NCI-H1048 (cell line): Measurements from ENCODE around the gene DHRS13.
"Not testable (repeated sequence)": the region's sequence is repeated elsewhere in the genome, so short reads cannot be mapped to it uniquely, and the experiment has no call there.

Experiments
- DNase-seq: peaks from one replicate; lab custom pipeline; 2025; lab: John Stamatoyannopoulos, UW

DHRS13 gene

DNA sequence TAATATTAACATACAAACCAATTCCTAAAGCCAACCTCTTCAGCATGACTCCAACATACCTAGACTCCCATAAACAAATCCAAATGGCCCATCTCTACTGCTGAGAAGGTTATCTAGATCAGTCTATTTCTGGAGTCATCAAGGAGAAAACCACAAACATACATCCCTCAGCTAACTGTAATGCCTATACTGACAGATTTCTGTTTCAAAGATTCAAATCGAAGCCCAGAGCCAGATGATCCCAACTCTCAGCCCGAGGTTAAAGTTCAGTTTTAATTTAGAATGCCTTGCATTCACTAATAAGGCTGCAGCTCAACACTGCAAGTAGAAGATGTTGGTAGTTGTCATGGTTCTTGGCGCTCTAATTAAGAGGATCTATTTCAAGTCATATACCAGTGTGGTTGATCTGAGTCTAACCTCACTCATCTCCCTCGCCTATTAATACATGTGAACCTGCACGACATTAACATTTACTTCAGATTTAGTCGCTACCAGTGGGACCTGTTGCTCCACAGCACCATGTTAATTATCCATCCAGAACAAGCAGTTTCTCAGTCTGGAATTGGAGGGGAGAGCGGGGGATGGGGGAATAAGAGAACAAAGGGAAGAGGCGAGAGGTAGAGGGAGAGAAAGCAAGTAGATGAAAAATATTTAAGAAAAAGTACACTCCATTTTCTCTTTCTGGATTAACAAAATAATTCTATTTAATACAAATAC lies 33.0 kb upstream of the DHRS13 start:
- DNase-seq: no peak

DNA sequence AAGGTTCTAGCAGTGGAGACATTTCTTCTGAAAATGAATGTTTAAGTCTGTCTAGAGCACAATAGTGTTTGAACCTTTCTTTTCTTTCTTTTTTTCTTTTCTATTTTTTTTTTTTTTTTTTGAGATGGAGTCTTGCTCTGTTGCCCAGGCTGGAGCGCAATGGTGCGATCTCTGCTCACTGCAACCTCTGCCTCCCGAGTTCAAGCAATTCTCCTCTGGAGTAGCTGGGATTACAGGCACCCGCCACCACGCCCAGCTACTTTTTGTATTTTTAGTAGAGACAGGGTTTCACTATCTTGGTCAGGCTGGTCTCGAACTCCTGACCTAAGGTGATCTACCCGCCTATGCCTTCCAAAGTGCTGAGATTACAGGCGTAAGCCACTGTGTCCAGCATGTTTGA lies 31.6 kb upstream of the DHRS13 start:
- DNase-seq: not testable (repeated sequence)

DNA sequence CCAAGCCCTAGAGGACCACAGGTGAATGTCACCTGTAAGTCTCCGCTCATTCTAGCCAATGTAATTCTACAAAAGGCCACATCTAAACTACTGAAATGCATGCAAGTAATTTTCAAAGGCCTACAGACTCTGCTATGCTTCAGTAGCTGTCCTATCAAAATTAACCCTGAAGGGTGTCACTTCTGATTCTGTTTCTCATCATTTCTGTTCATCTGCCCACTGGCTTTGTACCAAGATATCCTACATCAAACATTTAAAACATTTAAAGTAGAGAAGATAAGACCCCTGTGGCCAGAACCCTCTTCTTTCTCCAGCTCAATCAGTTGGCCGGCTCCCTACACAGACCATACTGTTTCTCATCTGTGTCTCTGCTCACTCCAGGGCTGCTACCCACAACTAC lies 26.9 kb upstream of the DHRS13 start:
- DNase-seq: no peak

DNA sequence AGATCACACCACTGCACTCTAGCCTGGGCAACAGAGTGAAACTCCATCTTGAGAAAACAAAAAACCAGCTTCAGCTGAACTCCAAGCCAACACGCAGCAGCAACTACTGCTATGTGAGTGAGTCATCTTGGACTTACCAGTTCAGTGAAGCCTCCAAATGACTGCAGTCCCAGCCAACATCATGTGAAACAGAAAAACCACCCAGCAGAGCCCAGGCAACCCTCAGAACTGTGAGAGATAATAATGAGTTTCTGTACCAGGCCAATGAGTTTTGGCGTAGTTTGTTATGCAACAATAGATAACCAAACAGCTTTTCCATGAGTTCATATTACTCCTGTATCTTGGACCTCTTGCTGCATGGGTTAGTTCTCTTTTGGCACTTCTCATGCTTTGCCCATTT lies 25.2 kb upstream of the DHRS13 start:
- DNase-seq: no peak

DNA sequence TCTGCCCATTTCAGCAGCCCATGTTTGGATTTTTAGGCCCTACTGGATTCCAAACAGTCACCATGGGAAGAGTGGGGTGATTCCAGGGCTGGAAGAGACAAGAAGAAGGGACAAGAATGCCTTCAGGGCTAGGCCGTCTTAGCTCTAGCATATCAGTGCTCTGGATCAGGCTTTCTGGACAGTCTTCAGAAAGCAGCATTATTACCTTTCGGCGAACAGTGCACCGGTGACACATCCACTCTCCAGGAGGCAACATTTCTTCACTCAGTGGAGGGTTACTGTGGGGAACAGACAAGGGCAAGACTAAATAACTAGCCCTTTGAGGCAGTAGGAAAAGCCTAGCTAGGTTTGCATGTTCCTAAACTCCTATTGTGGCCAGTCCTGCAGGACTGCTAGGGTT lies 23.9 kb upstream of the DHRS13 start:
- no peak for DNase-seq

DNA sequence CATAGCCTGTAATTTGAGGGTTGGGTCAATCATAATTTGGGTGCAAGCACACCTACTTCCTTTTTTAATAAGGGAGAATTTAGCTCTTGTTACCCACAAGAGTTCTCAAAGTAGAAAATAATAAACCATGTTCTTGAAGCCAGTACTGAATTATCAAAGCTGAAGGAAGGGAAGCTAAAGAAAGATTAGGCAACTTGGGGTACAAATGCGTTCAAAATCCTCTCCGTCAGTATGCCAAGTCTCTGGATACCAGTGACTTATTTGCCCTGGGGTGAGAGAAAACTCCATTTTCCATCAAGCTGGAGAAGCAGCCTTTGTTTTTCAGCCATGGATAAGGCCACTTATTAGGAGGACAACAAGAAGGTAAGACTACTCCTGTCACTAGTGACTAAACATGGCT lies 23.5 kb upstream of the DHRS13 start:
- DNase-seq: no peak

DNA sequence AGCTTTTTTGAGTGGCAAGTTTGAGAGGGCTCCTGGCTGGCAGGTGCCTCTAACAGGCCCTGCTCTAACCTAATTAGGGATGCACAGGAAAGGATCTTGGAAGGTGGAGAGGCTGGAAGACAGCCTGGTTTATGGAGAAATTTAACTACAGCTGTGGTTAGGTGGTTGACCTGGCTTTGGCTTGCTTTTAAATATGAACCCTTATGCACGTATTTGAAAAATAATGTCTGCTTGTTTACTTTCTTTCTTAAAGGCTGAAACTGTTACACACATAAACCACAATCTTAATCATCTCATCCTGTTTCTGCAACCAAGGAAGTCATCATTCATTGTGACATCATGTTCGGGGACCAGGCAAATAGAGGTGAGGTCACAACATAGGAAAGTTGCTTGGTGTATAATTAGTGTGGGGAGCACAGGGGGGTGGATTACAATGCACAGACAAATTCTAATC lies 23.1 kb upstream of the DHRS13 start:
- no peak for DNase-seq

DNA sequence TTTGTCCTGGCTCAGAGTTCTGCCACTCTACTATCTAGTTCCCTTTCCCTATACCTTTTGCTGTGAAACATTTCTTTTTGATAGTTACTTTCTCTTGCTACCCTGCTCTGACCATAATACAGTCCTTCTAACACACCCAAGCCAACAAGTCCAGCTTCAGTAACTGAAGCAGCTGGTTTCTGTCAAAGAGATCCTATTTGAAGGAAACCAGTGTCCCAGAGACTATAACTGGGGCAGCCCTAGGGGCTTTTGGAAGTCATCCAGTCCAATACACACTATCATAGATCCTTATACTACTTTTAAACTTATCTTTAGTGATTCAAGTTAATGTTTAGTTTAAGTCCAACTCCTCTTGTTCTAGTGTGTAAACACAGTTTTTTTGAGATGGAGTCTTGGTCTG lies 17.3 kb upstream of the DHRS13 start:
- DNase-seq: no peak

DNA sequence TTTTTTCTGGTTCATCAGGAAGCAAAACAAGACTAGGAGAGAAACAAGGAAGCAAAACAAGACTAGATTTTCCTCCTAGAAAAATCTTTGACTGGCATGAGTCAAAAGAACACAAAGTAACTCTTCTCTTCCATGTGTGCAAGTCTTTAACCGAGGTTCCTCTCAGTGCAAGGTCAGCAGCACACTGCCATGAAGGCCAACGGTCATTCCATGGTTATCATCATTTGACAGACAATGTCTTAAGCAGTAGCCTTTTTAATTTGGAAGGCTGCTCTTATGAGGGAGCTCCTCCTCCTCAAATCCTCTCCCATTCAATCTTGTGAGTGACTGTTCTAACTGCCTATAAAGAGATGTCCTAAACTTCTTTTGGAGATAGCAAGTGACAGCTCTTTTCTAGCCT lies 15.4 kb upstream of the DHRS13 start:
- no peak for DNase-seq

DNA sequence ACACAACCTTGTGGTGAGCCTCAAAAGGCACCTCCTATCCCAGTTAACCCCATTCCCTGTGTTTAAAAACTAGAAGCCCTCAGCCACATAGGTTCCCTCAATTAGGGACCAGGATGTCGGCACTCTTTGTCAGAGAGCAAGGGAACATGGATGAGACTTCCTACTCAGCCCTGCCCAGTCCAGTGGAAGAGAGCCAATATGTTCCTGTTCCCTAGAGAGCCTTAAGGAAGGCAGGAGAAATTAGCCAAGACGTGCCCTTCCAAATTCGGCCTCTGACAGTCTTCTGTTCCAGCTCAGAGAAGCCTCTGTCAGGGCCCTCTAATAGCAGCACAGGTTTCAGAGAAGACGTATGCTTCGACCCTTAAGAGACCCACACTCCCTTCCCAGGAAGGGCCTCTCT lies 14.6 kb upstream of the DHRS13 start:
- no peak for DNase-seq

DNA sequence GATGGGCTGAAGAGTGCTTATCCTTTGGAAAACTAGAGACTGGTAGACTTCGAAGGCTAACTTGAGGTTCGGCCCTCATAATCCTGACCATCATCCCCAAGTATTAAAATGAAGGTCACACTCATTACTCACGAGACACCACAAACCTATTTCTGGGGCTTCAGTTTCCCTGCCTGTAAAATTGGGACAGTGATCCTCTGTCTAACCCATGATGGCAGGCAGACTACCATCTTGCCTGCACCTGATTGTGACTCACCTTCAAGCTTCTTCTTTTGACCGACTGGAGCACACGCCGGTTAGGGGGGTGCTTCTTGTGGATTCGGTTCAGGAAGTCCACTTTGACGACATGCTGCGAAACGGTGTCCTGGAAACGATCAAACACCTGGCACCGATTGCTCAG lies 14.2 kb upstream of the DHRS13 start:
- DNase-seq: no peak

DNA sequence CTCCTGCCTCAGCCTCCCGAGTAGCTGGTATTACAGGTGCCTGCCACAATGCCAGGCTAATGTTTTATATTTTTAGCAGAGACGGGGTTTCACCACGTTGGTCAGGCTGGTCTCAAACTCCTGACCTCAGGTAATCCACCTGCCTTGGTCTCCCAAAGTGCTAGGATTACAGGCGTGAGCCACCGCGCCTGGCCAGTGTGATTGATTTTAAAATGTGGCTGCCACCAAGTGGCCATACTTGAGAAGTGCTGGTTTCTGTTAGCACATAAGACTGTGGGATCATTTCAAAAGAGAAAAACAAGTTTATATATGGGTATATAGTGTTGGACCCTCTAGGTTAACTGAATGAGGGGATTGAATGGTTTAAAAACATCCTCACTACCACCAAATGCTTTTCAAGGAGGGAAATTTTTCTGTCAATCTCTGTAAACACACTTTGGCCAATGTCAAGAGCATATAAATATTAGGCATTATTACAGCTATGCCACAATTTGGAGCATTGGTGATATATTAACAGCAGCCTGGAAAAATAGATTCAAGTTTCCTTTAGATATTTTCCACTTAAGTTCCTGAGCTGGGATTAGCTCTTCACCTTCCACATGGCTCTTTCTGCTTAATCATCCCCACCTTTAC lies 13.5 kb upstream of the DHRS13 start:
- DNase-seq: no peak

DNA sequence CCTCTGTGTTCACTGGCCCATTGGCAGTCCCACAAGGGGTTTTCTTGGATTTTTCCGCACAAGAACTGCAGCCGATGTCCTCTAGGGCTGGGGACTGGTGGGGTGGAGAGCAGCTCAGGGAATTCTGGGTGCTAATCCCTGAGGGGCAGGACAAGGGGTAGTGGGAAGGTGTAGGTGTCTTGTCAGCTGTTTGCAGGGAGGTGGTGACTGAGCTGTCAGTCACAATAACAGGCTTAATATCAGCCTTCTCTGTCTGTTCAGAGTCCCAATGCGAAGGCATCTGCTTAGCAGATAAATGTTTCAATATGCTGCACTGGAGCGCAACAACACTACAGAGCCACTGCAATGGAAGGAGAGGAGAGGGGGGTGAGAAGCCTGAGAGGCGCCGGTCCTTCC lies 10.1 kb upstream of the DHRS13 start:
- no peak for DNase-seq

DNA sequence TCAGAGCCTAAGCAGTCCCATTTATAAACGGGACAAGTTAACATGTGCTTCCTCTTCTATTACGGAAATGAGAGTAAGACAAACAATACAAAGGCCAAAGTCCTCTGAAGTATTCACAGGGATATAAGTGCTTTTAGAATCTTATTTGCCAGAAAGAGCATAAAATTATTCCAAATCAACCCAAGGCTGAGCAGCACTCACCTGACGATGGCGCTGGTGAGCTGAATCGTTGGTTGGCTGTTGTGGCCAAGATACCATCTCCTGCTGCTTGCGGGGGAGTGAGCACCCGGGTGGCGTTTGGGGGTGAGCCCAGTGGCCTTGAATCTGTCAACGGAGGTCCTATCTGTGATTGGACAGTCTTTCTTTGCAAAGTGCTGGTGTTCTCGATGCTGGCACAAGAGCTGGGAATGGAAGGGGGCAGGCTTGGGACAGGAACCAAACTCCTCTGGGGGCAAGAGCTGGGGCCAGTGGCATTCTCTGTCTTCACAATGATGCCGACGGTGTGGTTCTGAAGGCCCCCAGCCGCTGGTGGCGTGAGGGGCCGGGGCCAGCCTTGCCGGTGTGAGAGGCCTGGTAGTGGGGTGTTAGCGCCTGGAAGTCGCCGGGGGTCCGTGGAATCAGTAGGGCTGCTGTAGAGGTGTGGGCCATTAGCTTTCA lies 9.5 kb upstream of the DHRS13 start:
- DNase-seq: no peak

DNA sequence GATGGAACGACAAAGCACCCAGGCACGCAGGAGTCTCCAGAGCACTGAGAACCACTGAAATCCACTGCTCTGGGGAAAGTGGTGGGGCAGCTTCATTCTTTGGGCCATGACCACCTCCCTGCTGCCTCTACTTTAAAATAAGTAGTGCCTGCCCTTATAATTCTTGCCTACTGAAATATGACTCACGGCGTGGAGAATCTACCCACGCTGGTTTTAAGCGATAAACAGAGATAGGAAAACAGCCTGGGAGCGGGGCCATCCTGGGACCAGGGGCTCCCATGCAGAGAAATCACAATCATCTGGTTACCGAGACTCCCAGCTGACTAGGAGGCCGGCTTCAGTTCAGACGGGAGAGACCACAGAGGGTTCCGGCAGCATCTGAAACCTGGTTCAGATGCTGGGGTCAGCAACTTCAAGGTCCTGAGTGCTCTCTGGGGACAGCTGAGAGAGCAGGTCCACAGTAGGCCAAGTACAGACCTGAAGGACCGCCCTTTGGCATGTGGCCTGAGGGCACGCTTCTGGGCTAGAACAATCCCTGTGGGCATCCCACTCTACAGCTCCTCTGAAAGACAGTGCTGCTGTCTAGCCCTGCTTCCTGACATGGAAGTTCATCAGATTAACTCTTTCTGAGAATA lies 8.6 kb upstream of the DHRS13 start:
- DNase-seq: no peak

DNA sequence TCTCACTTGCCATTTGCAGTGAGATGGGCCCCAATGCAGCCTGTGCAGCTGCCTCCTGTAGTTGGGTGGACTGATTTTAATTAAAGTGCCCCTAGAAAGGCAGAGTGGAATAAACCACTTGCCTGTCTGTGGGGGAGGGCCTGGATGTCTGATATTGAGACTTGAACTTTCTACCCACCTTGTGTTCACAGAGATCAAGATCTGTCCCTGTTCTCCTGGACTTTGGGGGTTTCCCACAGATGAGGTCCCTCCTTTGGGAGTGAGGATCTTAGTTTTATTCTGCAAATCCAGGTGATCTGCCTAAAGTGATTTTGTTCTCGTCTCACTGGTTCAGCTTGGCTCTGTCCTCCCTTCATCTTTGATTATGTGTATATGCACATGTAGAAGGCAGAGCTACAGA lies 7.7 kb upstream of the DHRS13 start:
- no peak for DNase-seq

DNA sequence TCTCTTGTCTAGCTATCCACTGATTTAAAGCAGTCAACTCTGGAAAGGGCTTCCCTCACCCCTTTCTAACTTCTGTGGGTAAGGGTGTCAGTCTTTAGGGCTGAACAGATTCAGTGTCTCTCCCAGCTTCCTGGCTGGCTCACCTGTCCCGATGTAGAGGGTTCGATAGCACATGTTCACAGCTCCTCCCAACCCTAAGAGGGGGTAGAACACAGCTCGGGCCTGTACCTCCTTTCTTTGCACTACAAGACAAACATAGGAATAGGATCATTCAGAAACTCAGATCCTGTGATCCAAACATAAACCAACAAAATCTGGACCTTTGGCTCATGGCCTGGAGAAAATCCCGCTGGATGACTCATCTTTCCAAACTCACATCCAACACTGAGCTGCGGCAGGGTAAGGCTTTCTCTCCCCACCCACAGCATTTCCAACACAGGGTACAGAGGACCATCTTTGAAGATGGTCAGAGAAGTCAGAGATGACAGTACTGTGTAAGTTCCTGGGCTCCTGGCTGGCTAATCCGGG lies 5.8 kb upstream of the DHRS13 start:
- DNase-seq: no peak

DNA sequence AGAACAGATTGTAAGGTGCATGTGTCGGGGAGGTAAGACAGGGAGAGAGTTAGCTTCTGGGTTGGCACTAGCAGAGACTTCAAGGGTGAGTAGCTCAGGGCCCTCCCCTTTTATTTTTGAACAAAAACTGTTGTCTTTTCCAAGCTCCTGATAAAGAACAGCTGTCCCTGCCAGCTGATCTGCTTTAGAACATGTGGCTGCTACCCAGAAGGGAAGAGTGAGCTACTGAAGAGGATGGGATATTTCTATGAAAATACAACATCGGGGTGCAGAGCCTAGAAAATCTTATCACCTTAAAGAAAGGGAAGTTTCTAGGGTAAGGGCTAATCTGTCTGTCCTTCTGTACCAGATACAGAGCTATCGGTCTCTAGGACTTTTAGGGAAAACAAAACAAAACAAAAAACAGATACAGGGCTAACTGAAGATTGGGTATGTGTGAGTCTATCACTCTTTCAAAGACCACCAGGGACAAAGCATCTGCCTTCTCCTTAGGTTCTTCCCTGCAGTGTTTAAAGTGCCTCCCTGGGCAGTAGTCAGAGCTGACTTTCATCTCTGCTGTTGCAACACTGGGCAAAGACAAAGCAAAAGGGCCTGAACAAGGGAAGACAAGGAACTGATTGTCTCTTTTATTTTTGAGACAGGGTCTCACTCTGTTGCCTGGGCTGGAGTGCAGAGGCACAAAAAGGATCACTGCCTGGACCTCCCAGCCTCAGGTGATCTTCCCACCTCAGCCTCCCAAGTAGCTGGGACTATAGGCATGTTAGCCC lies 5.0 kb upstream of the DHRS13 start:
- no peak for DNase-seq

DNA sequence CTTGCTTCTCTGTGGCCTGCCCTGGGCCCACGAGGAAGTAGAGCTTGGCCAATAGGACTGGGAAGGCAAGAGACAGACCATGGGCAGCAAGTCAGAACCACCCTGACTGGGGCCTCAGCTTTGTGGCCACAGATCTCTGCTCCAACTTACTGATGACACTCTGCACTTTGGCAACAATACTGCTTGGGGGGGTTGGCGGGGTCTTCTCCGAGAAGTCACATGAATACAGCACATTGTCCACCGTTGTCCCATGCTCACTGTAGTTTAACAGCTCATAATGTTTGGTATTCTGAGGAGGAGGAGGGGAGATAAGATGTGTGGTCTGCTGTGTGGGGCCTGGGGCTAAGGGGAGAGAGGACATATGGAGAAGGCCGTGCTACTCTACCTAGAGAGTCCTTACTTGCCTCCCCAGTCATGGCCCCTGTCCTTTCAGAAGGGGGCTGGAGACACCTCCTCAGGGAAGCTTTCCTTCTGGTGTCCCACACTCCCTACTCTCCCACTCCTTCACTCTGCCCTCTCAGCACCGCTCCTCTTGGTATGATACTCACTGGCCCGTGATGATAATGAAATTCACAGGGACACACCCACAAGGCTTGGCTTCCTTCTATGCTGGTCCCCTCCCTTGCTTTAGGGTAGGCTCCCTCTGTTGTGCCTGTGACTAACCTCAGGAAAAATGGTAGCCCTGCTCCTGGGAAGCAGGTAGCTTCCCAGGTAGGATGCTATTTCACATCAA lies 4.0 kb upstream of the DHRS13 start:
- no peak for DNase-seq

DNA sequence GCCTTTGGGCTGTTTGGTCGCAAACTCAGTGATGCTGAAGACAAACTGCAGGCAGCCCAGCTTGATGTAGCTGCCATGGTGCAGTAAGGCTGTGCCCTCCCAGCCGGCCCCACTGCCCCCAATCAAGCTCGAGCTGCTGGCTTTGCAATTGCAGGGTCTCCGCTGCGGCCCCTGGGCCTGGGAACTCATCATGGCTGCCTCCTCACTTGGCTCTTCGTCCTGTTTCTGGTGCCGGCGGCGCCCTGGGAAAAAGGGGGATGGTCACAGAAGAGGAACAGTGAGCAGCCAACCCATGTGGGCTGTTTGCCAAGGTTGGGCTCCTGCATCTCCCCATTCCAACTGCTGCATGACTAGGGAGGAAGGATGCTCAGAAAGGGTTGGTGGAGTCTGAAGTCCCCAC lies 3.4 kb upstream of the DHRS13 start:
- no peak for DNase-seq

DNA sequence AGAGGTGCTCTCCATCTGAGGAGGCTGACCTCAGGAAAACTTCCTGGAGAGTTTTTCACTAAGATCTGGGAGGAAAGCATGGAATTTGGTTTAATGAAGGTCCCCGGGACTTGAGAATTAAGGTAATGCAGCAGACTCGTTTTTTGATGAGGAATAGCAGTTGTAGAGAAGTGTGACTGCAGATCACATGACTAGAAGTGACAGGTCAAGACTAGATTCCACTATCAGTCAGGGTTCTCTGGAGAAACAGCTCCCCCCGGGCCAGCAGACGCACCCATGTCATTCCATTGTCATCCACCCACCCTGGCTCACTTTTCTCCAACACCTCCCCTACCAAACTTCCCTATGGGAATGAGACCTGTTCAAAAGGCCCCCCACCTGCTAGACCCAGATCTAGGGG lies 1.9 kb upstream of the DHRS13 start:
- DNase-seq: no peak

DNA sequence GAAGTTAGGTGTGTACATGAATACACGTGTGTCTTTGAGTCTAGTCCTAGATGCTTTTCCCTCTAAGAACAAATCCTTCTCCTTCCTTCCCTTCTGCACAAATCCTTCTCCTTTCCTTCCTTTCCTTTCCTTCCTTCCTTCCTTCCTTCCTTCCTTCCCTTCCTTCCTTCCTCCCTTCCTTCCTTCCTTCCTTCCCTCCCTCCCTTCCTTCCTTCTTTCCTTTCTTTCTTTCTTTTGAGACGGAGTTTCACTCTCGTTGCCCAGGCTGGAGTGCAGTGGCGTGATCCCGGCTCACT lies 615 bp upstream of the DHRS13 start:
- not testable (repeated sequence) for DNase-seq
